Stimulated activated CD8-positive, alpha-beta memory T cell treated with anti-CD3 and anti-CD28 coated beads, Interleukin-12 subunit alpha, Interleukin-12 subunit beta, amount 100 ng/mL, for 4 hours (primary cell): Measurements from ENCODE around the gene HNRNPAB.
"Not testable (repeated sequence)": the region's sequence is repeated elsewhere in the genome, so short reads cannot be mapped to it uniquely, and the experiment has no call there.

Source experiments
- DNase-seq: peaks from one replicate; pipeline ENCODE4 v3.0.0-alpha.2; 2020; ENCODE audit warnings: low read depth

The HNRNPAB gene

GRCh38 chr5:178196986-178197385 lies 7.3 kb upstream of the HNRNPAB start:
- DNase-seq: no peak

- not testable (repeated sequence) for DNase-seq
Observed at GRCh38 chr5:178198151-178198550, 6.2 kb upstream of the HNRNPAB start.

- no peak for DNase-seq
Observed at GRCh38 chr5:178198706-178199105, 5.6 kb upstream of the HNRNPAB start.

GRCh38 chr5:178199581-178200434 lies 4.5 kb upstream of the HNRNPAB start:
- no peak for DNase-seq

GRCh38 chr5:178201221-178201926 lies 3.0 kb upstream of the HNRNPAB start:
- DNase-seq: no peak

GRCh38 chr5:178201927-178202235 lies 2.5 kb upstream of the HNRNPAB start:
- DNase-seq: no peak

GRCh38 chr5:178202541-178202940 lies 1.8 kb upstream of the HNRNPAB start:
- no peak for DNase-seq

GRCh38 chr5:178203670-178204181 lies 607 bp upstream of the HNRNPAB start:
- DNase-seq: no peak

- DNase-seq: peak; percentile 59
Observed at GRCh38 chr5:178204935-178205748, 809 bp downstream of the HNRNPAB start.

- DNase-seq: no peak
Observed at GRCh38 chr5:178205749-178206047, 1.4 kb downstream of the HNRNPAB start.

- no peak for DNase-seq
Observed at GRCh38 chr5:178206166-178207101, 2.1 kb downstream of the HNRNPAB start.

- DNase-seq: no peak
Observed at GRCh38 chr5:178207183-178207916, 3.0 kb downstream of the HNRNPAB start.

GRCh38 chr5:178207917-178208280 lies 3.6 kb downstream of the HNRNPAB start:
- no peak for DNase-seq

- no peak for DNase-seq
Observed at GRCh38 chr5:178208540-178209227, 4.4 kb downstream of the HNRNPAB start.

GRCh38 chr5:178209334-178210072 lies 5.2 kb downstream of the HNRNPAB start:
- no peak for DNase-seq

GRCh38 chr5:178210073-178210535 lies 5.8 kb downstream of the HNRNPAB start:
- DNase-seq: no peak

- no peak for DNase-seq
Observed at GRCh38 chr5:178210686-178211085, 6.4 kb downstream of the HNRNPAB start.

- DNase-seq: no peak
Observed at GRCh38 chr5:178211095-178212048, 7.0 kb downstream of the HNRNPAB start.
